ENCODE results near the gene SGCA. TPM values are rescaled to one million over a fixed set of nuclear protein-coding genes. Genes with fewer than 3 reads are reported as not detected.

Gene SGCA
- polyA plus RNA-seq, 1 donor from 2014 or later, result 0.43 TPM

DNA sequence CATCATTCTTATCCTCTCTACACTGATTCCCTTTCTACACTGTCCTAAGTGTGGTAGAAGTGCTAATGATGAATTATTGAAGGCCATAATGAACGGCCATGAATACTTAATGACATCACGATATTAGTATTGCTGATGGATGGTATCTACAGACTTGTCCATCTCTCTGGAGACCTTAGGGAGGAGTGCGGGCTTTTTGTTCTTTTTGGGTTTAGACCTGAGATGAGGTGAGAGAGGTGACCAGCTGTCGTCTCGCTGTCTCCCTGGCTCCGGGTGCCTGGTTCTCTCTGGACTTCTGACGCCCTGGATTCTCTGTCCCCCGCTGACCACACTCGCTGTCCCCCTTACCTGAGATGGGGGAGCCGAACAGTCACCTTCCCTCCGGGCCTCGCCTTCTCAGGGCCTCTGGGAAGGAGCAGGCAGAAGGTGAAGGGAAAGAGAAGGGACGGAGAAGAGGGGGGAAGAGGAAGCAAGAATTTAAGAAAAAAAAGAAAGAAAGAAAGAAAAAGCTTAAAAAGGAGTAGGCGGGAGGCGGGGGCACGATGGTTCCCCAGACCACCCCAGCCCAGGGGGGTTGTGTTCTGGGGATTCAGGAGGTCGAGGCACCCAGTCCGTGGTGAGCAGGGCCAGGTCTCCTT is 17.1 kb downstream of the SGCA start:
- TF ChIP-seq, protein P1, sequence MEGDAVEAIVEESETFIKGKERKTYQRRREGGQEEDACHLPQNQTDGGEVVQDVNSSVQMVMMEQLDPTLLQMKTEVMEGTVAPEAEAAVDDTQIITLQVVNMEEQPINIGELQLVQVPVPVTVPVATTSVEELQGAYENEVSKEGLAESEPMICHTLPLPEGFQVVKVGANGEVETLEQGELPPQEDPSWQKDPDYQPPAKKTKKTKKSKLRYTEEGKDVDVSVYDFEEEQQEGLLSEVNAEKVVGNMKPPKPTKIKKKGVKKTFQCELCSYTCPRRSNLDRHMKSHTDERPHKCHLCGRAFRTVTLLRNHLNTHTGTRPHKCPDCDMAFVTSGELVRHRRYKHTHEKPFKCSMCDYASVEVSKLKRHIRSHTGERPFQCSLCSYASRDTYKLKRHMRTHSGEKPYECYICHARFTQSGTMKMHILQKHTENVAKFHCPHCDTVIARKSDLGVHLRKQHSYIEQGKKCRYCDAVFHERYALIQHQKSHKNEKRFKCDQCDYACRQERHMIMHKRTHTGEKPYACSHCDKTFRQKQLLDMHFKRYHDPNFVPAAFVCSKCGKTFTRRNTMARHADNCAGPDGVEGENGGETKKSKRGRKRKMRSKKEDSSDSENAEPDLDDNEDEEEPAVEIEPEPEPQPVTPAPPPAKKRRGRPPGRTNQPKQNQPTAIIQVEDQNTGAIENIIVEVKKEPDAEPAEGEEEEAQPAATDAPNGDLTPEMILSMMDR (IDR thresholded peaks at IDR 0.05; ENCODE audit: poor library complexity, severe bottlenecking), result no peak
- TF ChIP-seq, protein P2, sequence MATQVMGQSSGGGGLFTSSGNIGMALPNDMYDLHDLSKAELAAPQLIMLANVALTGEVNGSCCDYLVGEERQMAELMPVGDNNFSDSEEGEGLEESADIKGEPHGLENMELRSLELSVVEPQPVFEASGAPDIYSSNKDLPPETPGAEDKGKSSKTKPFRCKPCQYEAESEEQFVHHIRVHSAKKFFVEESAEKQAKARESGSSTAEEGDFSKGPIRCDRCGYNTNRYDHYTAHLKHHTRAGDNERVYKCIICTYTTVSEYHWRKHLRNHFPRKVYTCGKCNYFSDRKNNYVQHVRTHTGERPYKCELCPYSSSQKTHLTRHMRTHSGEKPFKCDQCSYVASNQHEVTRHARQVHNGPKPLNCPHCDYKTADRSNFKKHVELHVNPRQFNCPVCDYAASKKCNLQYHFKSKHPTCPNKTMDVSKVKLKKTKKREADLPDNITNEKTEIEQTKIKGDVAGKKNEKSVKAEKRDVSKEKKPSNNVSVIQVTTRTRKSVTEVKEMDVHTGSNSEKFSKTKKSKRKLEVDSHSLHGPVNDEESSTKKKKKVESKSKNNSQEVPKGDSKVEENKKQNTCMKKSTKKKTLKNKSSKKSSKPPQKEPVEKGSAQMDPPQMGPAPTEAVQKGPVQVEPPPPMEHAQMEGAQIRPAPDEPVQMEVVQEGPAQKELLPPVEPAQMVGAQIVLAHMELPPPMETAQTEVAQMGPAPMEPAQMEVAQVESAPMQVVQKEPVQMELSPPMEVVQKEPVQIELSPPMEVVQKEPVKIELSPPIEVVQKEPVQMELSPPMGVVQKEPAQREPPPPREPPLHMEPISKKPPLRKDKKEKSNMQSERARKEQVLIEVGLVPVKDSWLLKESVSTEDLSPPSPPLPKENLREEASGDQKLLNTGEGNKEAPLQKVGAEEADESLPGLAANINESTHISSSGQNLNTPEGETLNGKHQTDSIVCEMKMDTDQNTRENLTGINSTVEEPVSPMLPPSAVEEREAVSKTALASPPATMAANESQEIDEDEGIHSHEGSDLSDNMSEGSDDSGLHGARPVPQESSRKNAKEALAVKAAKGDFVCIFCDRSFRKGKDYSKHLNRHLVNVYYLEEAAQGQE (IDR thresholded peaks at IDR 0.05; ENCODE audit: borderline replicate concordance), result no peak
- TF ChIP-seq SMC3 (conservative IDR thresholded peaks at IDR 0.05; ENCODE audit: poor library complexity) (no peak), MXI1 (conservative IDR thresholded peaks at IDR 0.05; ENCODE audit: poor library complexity, severe bottlenecking) (no peak), RAD21 (conservative IDR thresholded peaks at IDR 0.05) (no peak), EZH2 (IDR thresholded peaks at IDR 0.05; ENCODE audit: borderline replicate concordance, insufficient read depth, low read length, poor library complexity, severe bottlenecking) (no peak), POLR2AphosphoS5 (IDR thresholded peaks at IDR 0.05) (no peak), EP300 (conservative IDR thresholded peaks at IDR 0.05; ENCODE audit: poor library complexity, severe bottlenecking) (no peak), TAF1 (IDR thresholded peaks at IDR 0.05; ENCODE audit: low read depth) (no peak)
- H3K27ac ChIP-seq (ENCODE audit: low read length), result no peak overlapping the region
- no peaks in the 10 kb centered on the region for H3K79me2 ChIP-seq (replicated peaks; ENCODE audit: insufficient read depth, low read length)
- H3K9me3 ChIP-seq (ENCODE audit: low read length), result no peaks in the 10 kb centered on the region
- H3F3A ChIP-seq (ENCODE audit: insufficient read depth, low read length, poor library complexity, severe bottlenecking), result no peaks in the 10 kb centered on the region
- no peak overlapping the region for H3K4me3 ChIP-seq (ENCODE audit: low read length)
- H4K20me1 ChIP-seq (ENCODE audit: insufficient read depth), result no peaks in the 10 kb centered on the region
- no peaks in the 10 kb centered on the region for H3K27me3 ChIP-seq (ENCODE audit: insufficient read depth, low read depth, low read length)
- H3K4me2 ChIP-seq (ENCODE audit: low read length), result no peak overlapping the region
- no peak overlapping the region for H2AFZ ChIP-seq (ENCODE audit: low read depth, low read length)
- H3K36me3 ChIP-seq (ENCODE audit: insufficient read depth, low read length), result no peaks in the 10 kb centered on the region
- H3K9me2 ChIP-seq (ENCODE audit: insufficient read depth, low read length), result no peaks in the 10 kb centered on the region
- no peak overlapping the region for H3K9ac ChIP-seq (ENCODE audit: low read length)

DNA sequence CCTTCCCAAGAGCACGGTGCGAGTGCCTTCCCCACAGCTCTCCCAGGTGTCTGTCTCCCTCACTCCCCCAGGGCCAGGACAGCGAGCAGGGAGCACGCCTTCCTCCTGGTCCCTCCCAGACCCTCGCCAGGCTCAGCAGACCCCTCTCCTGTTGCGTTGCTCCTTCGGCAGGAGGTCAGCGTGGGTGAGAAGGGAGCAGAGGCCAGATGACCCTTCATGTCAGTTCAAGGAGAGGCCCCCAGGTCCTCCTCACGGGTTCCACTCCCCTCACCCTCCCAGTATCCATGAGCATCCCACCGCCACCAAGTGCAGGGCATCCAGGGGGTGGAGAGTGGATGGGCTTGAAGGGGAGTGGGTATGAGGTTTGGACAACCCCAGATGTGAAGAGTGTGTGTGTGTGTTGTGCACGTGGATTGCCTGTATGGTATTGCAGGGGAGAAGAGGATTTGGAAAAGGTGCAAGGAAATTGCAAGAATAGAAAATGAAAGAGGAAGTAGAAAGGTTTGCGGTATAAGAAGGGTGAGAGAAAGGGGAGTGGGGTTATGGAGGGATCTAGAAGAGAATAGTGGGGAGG is 17.7 kb downstream of the SGCA start:
- Histone ChIP-seq H3K9me3 (ENCODE audit: low read length) (no peaks in the 10 kb centered on the region), H2AFZ (ENCODE audit: low read depth, low read length) (no peak overlapping the region), H3F3A (ENCODE audit: insufficient read depth, low read length, poor library complexity, severe bottlenecking) (no peaks in the 10 kb centered on the region), H3K36me3 (ENCODE audit: insufficient read depth, low read length) (no peaks in the 10 kb centered on the region), H3K27me3 (ENCODE audit: insufficient read depth, low read depth, low read length) (no peaks in the 10 kb centered on the region), H3K9me2 (ENCODE audit: insufficient read depth, low read length) (no peaks in the 10 kb centered on the region), H3K4me2 (ENCODE audit: low read length) (no peak overlapping the region), H3K9ac (ENCODE audit: low read length) (no peak overlapping the region), H3K4me3 (ENCODE audit: low read length) (no peak overlapping the region), H3K79me2 (replicated peaks; ENCODE audit: insufficient read depth, low read length) (no peaks in the 10 kb centered on the region), H4K20me1 (ENCODE audit: insufficient read depth) (no peaks in the 10 kb centered on the region), H3K27ac (ENCODE audit: low read length) (no peak overlapping the region)
- TF ChIP-seq, protein P1 (IDR thresholded peaks at IDR 0.05; ENCODE audit: poor library complexity, severe bottlenecking), result no peak
- no peak for TF ChIP-seq MXI1 (conservative IDR thresholded peaks at IDR 0.05; ENCODE audit: poor library complexity, severe bottlenecking)
- TF ChIP-seq EZH2 (IDR thresholded peaks at IDR 0.05; ENCODE audit: borderline replicate concordance, insufficient read depth, low read length, poor library complexity, severe bottlenecking), result no peak
- TF ChIP-seq, protein P2 (IDR thresholded peaks at IDR 0.05; ENCODE audit: borderline replicate concordance), result no peak
- no peak for TF ChIP-seq POLR2AphosphoS5 (IDR thresholded peaks at IDR 0.05)
- TF ChIP-seq EP300 (conservative IDR thresholded peaks at IDR 0.05; ENCODE audit: poor library complexity, severe bottlenecking), result no peak
- no peak for TF ChIP-seq RAD21 (conservative IDR thresholded peaks at IDR 0.05)
- TF ChIP-seq TAF1 (IDR thresholded peaks at IDR 0.05; ENCODE audit: low read depth), result no peak
